PC-9 (cell line): ENCODE measurements around the gene PEAK1. TPM values are rescaled to one million over a fixed set of nuclear protein-coding genes. Genes with fewer than 3 reads are reported as not detected.

Experiments
- BruUV-seq: library from RNA; stranded (reverse); fragments of 400-500 nt; replicated peaks from 2 replicates; lab custom pipeline; 2021; lab: Mats Ljungman, UMichigan
- CTCF ChIA-PET: fragments of 300-600 bp; sonication (Branson Sonifier 250); formaldehyde crosslinking; loops from one replicate; lab custom pipeline; 2022; ENCODE audit warnings: antibody characterized with exemption; lab: Charles Lee
- POLR2A ChIA-PET: fragments of 300-600 bp; sonication (Branson Sonifier 250); formaldehyde crosslinking; loops from one replicate; lab custom pipeline; 2022; ENCODE audit warnings: antibody characterized with exemption; ENCODE audit not compliant: unreplicated experiment; lab: Charles Lee
- DNase-seq, 2 experiments: peaks; one replicate each; pipeline versions ENCODE4 v3.0.0 to v3.0.0-alpha.2; 2015 to 2022; ENCODE audit warnings: mixed read lengths in 1 of 2
- H2AFZ ChIP-seq: fragments of 200-600 bp; sonication (generic); 2 replicates; pipeline ENCODE4 v1.8.1; 2017; ENCODE audit warnings: antibody characterized with exemption
- H3F3A ChIP-seq: fragments of 200-600 bp; sonication (generic); 2 replicates; pipeline ENCODE4 v1.8.1; 2017; ENCODE audit warnings: antibody characterized with exemption, mild to moderate bottlenecking, low read depth; ENCODE audit not compliant: insufficient read depth
- H3K27ac ChIP-seq: fragments of 200-600 bp; sonication (generic); 2 replicates; pipeline ENCODE4 v1.6.1; 2016; ENCODE audit warnings: mixed run types
- H3K27me3 ChIP-seq: fragments of 200-600 bp; sonication (generic); 2 replicates; pipeline ENCODE4 v1.6.1; 2016; ENCODE audit warnings: low read depth, mixed run types; ENCODE audit not compliant: insufficient read depth
- H3K36me3 ChIP-seq: fragments of 200-600 bp; sonication (generic); 2 replicates; pipeline ENCODE4 v1.6.1; 2016; ENCODE audit warnings: low read depth, mixed run types
- H3K4me1 ChIP-seq: fragments of 200-600 bp; sonication (generic); replicated peaks from 2 replicates; pipeline ENCODE4 v1.6.1; 2016; ENCODE audit warnings: mixed run types; ENCODE audit not compliant: insufficient read depth
- H3K4me2 ChIP-seq: fragments of 200-600 bp; sonication (generic); 2 replicates; pipeline ENCODE4 v1.6.1; 2017; ENCODE audit warnings: mixed run types
- H3K4me3 ChIP-seq: fragments of 200-600 bp; sonication (generic); 2 replicates; pipeline ENCODE4 v1.6.1; 2016; ENCODE audit warnings: mixed run types
- H3K79me2 ChIP-seq: fragments of 200-600 bp; sonication (generic); 2 replicates; pipeline ENCODE4 v1.6.1; 2017; ENCODE audit warnings: low read depth, mixed run types
- H3K9me2 ChIP-seq: fragments of 200-600 bp; sonication (generic); 2 replicates; pipeline ENCODE4 v1.8.1; 2017; ENCODE audit warnings: mild to moderate bottlenecking; ENCODE audit not compliant: insufficient read depth
- H3K9me3 ChIP-seq: fragments of 200-600 bp; sonication (generic); 2 replicates; pipeline ENCODE4 v1.8.1; 2016; ENCODE audit warnings: low read depth; ENCODE audit not compliant: insufficient read depth
- H4K20me1 ChIP-seq: fragments of 200-600 bp; sonication (generic); 2 replicates; pipeline ENCODE4 v1.8.1; 2017; ENCODE audit not compliant: insufficient read depth
- CTCF ChIP-seq: fragments of 200-600 bp; sonication (generic); conservative IDR thresholded peaks from 2 replicates; pipeline ENCODE4 v1.6.1; 2017; ENCODE audit warnings: mixed run types, antibody characterized with exemption, mild to moderate bottlenecking, moderate library complexity
- EZH2 ChIP-seq: fragments of 200-600 bp; sonication (generic); IDR thresholded peaks from 2 replicates; pipeline ENCODE4 v1.8.0; 2017; ENCODE audit warnings: antibody characterized with exemption, low read depth
- intact Hi-C: fragments of 100-400 bp; cut with micrococcal nuclease; formaldehyde crosslinking; loops from one replicate; pipeline ENCODE4 v1.10.0; 2022; ENCODE audit not compliant: unreplicated experiment
- total RNA-seq: library from RNA; stranded (reverse); gene quantifications from 2 replicates; pipeline ENCODE4 v1.2.3, GENCODE V29; 2021

PEAK1 gene
- total RNA-seq, 1 experiment from 2014 or later, result 20.7 TPM

- no peak for TF ChIP-seq EZH2
- TF ChIP-seq CTCF, result no peak
- Histone ChIP-seq H4K20me1 (no peaks in the 10 kb centered on the region), H2AFZ (no peak overlapping the region), H3K36me3 (no peaks in the 10 kb centered on the region), H3F3A (no peaks in the 10 kb centered on the region), H3K9me3 (no peaks in the 10 kb centered on the region), H3K4me3 (no peak overlapping the region), H3K79me2 (no peaks in the 10 kb centered on the region), H3K27me3 (no peaks in the 10 kb centered on the region), H3K27ac (no peak overlapping the region), H3K9me2 (no peaks in the 10 kb centered on the region), H3K4me1 (no peaks in the 10 kb centered on the region), H3K4me2 (no peak overlapping the region)
- no peak for DNase-seq
- ChIA-PET CTCF (no interaction called here), POLR2A (interaction anchor here (0.5 kb wide), 1 partner anchor 59 kb away, joined by 4 read pairs; the partner anchor contains the start of gene TSPAN3)
- intact Hi-C loops, result no loop called here
- BruUV-seq, result no TSS peak
Measured at GRCh38 chr15:77130315-77130930, 289.5 kb downstream of the PEAK1 start.

DNA sequence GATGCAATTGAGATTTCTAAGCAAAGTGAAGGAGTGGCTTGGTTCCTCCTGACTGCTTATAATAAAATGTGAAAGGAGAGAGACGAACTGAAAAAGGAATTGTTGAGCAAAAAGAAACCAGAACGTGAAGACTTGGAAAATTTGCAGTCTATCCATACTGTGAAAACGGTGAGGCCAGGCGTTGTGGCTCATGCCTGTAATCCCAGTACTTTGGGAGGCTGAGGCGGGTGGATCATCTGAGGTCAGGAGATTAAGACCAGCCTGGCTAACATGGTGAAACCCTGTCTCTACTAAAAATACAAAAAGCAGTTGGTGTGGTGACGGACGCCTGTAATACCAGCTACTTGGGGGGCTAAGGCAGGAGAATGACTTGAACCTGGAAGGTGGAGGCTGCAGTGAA lies 292.3 kb downstream of the PEAK1 start:
- H3K4me3 ChIP-seq, result no peak overlapping the region
- no peaks in the 10 kb centered on the region for H3K4me1 ChIP-seq
- H3K27ac ChIP-seq, result no peak overlapping the region
- no peaks in the 10 kb centered on the region for H4K20me1 ChIP-seq
- ChIA-PET CTCF (no interaction called here), POLR2A (no interaction called here)
- H3K9me2 ChIP-seq, result no peaks in the 10 kb centered on the region
- H2AFZ ChIP-seq, result no peak overlapping the region
- intact Hi-C loops, result no loop called here
- H3K79me2 ChIP-seq, result no peaks in the 10 kb centered on the region
- no TSS peak for BruUV-seq
- no peak for DNase-seq
- H3K4me2 ChIP-seq, result no peak overlapping the region
- no peaks in the 10 kb centered on the region for H3K9me3 ChIP-seq
- no peak for TF ChIP-seq EZH2
- TF ChIP-seq CTCF, result no peak
- H3F3A ChIP-seq, result no peaks in the 10 kb centered on the region
- no peaks in the 10 kb centered on the region for H3K27me3 ChIP-seq
- H3K36me3 ChIP-seq, result no peaks in the 10 kb centered on the region

DNA sequence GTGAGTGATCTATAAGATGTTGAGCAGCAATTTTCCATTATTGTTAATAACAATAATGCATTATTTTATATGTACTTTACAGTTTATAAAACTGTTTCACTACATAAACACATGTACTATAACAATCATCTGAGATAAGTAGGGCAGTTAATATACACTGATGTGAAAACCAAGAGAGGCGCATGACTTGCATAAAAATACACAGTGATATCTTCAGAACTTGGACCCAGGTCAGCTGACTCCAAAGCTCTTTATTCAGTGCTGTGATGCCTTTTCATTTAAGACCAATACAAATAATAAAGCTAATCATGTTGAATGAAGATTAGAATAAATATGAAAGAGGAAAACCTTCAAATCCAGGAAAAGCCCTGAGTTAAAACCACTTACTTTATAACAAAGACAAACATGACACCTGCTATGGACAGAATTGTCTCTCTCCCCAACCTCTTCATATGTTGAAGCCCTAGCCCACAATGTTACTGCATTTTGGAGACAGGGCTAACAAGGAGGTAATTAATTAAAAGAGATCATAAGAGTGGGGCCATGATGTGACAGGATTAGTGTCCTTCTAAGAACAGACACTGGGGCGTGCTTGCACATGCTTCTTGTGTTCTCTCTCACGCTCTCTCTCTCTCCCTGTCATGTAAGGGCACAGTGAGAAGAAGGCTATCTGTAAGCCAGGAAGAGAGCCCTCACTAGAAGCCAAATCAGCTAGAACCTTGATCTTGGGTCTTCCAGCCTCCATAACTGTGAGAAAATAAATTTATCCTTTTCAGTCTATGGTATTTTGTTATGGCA lies 293.2 kb downstream of the PEAK1 start:
- Histone ChIP-seq H4K20me1 (no peaks in the 10 kb centered on the region; the same call in 1 of the 2 replicates), H3K36me3 (no peaks in the 10 kb centered on the region), H2AFZ (no peak overlapping the region), H3K4me1 (no peaks in the 10 kb centered on the region), H3K79me2 (no peaks in the 10 kb centered on the region), H3K27me3 (no peaks in the 10 kb centered on the region), H3K9me3 (no peaks in the 10 kb centered on the region), H3F3A (no peaks in the 10 kb centered on the region), H3K9me2 (no peaks in the 10 kb centered on the region), H3K4me2 (no peak overlapping the region), H3K27ac (no peak overlapping the region), H3K4me3 (no peak overlapping the region)
- no peak for DNase-seq
- no TSS peak for BruUV-seq
- intact Hi-C loops, result no loop called here
- TF ChIP-seq CTCF (no peak), EZH2 (no peak)
- ChIA-PET CTCF (no interaction called here), POLR2A (no interaction called here)
